HG03354 (cell line): ENCODE data around the gene CFAP65.

Experiments
- ATAC-seq: cut with Tn5 transposase; IDR thresholded peaks from one replicate; pipeline ENCODE4 v1.9.1; 2021; ENCODE audit warnings: mild to moderate bottlenecking; ENCODE audit not compliant: unreplicated experiment, poor library complexity, severe bottlenecking

The CFAP65 gene

GRCh38 chr2:218981390-218981880, 59.9 kb downstream of the CFAP65 start:
- ATAC-seq: no peak

- no peak for ATAC-seq
Observed at GRCh38 chr2:218980735-218981389, 60.5 kb downstream of the CFAP65 start.

GRCh38 chr2:218979846-218980734, 61.2 kb downstream of the CFAP65 start:
- peak; percentile 95 for ATAC-seq

GRCh38 chr2:218975060-218975777, 66.1 kb downstream of the CFAP65 start:
- ATAC-seq: no peak

GRCh38 chr2:218970894-218971293, 70.4 kb downstream of the CFAP65 start:
- ATAC-seq: no peak

GRCh38 chr2:218964041-218964771, 77.1 kb downstream of the CFAP65 start:
- ATAC-seq: no peak

GRCh38 chr2:218963601-218964000, 77.7 kb downstream of the CFAP65 start:
- no peak for ATAC-seq

- no peak for ATAC-seq
Observed at GRCh38 chr2:218962859-218963492, 78.3 kb downstream of the CFAP65 start.

- ATAC-seq: no peak
Observed at GRCh38 chr2:218961651-218962570, 79.4 kb downstream of the CFAP65 start.

GRCh38 chr2:218961229-218961628, 80.1 kb downstream of the CFAP65 start:
- ATAC-seq: no peak

GRCh38 chr2:218960309-218961165, 80.8 kb downstream of the CFAP65 start:
- ATAC-seq: no peak

- no peak for ATAC-seq
Observed at GRCh38 chr2:218959761-218960308, 81.5 kb downstream of the CFAP65 start.

- peak; percentile 97 for ATAC-seq
Observed at GRCh38 chr2:218959141-218959731, 82.1 kb downstream of the CFAP65 start, which contains the start of gene CDK5R2. CDK5R2 (plus strand) TSS chr2:218959666; CDS start chr2:218959821, 155 bp downstream.

- ATAC-seq: no peak
Observed at GRCh38 chr2:218958276-218958675, 83.0 kb downstream of the CFAP65 start.

- no peak for ATAC-seq
Observed at GRCh38 chr2:218957671-218958070, 83.6 kb downstream of the CFAP65 start.

- ATAC-seq: no peak
Observed at GRCh38 chr2:218956039-218956438, 85.3 kb downstream of the CFAP65 start.
